Iris pigment epithelial cell (primary cell): ENCODE results near the gene EEF2.

Experiments used
- DNase-seq: peaks from one replicate; pipeline ENCODE4 v3.0.0-alpha.2; 2011; ENCODE audit warnings: low read depth

EEF2 gene

DNA sequence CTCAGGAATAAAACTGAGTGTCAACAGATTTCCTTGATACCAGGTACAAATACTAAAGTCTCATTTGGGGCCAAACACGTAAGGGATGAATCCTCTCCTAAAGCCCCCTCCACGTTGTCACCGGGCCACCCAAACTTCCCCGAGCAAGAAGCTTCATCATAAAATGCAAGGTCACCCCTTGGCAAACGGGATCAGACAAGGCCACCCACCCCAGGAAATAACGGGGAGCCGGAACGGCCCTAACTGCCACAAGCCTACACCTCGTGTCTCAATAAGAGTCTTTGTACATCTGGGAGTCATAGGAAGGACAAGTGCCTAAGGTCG lies 717 bp downstream of the EEF2 start:
- DNase-seq = no peak

DNA sequence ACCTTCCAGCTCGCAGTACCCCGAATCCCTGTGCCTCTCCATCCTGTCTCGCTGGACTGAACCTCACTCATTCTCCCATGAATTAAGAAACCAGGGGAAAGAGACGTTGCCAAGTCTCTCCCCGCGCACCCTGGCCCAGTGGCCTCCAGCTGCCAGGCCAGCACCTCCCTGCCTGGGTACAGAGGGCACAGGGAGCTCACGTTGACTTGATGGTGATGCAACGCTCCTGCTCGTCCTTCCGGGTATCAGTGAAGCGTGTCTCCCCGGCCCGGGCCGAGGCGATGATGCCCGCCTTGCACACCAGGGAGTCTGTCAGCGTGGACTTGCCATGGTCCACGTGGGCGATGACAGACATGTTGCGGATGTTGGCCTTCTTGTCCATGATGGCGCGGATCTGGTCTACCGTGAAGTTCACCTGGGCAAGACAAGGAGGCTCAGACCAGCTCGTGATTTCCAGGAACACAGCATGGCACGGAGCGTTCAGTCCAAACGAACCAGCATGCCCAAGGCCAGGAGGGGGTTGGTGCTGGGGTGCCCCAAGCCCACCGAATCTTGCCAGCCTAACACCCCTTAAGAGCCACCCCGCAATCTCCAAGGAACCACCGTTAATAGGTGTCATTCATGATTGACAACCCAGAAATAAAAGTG lies 1.2 kb downstream of the EEF2 start:
- peak; percentile 67 for DNase-seq

DNA sequence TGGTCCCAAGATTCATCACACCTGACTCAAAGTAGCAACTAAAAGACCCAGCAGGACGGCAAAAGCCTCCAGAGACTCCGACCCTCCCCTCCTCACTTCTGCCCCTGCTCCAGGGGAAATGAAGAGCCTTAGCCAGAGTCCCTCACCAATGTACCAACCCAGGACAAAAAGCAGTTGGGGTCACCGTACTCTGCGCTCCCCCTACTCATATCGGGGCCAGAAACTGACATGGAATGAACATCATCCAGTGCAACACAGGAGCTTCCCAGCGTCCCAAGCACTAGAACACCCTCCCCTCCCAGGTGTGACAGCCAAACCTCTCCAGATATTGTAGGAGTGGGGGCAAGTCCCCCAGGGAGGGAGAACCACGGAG lies 1.7 kb downstream of the EEF2 start:
- DNase-seq = no peak

DNA sequence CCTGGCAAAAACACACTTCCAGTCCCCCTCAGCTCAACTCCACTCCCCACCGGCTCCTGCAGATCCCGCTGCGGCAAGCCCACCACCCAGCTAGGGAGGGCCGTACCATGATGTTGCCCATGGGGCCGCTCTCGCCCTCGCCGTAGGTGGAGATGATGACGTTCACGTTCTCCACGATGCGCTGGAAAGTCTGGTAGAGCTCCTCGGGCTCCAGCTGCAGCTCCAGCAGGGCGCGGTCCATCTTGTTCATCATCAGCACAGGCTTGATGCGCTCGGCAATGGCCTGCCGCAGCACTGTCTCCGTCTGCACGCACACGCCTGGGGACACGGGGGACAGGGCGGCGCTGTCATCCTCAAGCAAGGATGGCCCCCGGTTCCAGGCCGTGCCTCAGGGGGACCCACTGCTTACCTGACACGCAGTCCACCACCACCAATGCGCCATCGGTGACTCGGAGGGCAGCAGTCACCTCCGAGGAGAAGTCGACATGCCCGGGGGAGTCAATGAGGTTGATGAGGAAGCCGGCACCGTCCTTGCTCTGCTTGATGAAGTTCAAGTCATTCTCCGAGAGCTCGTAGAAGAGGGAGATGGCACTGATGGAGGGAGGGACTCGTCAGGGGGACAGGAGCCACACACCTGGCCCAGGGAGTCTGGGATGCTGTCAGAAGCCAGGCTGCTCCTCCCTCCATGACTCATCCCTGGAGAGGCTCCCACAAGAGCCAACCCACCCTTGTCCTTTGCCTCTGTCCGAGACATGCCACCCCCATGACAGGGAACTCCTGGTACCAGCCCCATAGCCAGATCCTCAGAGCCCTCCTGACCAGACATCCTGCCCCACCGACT lies 2.3 kb downstream of the EEF2 start:
- peak; percentile 73 for DNase-seq

DNA sequence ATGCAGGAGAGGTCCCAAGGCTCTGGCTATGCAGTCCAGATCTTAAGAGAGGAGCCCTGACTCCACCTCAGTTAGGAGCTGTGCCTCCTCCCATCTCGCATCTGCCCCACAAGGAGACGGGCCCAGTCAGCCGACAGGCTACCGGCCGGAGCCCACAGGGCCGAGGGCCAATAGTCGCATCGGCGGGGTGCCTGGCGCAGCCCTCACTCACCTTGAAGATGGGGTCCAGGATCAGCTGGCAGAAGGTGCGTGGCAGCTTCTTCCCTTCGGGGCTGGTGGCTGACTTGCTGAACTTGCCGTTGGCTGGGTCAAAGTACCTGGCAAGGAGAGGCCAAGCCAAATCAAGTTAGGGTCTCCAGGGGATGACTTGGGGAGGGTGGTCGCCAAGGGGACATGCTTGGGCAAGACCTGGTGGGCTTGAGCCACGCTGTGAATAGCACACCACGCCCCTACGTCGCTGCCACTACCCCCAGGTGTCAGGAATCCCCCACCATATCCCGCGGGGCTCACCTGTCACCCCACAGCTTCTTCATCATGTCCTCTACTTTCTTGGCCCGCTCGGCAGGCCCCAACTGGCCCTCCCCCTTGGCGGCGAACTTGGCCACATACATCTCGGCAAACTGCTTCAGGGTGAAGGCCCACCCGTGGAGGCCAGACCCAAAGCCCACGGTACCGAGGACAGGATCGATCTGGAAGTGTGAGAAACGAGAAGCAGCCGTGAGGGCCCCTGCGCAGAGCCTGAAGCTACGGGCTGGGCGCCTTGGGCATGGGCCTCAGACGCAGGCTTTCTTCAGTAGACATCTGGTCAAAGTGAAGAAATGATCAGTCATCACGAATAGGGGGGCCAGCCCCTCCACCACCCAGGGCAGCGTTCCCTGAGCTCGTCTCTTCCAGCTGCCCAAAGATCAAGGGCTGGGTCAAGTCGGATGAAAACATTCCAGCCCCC lies 3.3 kb downstream of the EEF2 start:
- DNase-seq = no peak

DNA sequence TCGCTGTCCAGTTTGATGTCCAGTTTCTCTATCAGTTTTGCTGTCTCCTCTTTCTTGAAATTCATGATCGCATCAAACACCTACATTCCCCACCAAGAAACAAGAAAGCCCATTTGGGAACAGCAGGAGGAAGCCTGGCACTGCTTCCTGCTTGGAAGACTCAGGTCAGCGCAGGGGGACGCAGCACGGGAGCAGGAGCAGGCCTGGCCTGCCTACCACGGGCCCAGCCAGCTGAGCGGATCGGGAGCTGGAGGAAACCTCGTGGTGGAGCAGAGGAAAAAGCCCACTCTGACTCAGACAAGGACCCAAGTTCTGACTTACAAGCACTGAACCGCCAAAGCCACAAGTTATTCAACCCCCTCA lies 3.9 kb downstream of the EEF2 start:
- DNase-seq = no peak

DNA sequence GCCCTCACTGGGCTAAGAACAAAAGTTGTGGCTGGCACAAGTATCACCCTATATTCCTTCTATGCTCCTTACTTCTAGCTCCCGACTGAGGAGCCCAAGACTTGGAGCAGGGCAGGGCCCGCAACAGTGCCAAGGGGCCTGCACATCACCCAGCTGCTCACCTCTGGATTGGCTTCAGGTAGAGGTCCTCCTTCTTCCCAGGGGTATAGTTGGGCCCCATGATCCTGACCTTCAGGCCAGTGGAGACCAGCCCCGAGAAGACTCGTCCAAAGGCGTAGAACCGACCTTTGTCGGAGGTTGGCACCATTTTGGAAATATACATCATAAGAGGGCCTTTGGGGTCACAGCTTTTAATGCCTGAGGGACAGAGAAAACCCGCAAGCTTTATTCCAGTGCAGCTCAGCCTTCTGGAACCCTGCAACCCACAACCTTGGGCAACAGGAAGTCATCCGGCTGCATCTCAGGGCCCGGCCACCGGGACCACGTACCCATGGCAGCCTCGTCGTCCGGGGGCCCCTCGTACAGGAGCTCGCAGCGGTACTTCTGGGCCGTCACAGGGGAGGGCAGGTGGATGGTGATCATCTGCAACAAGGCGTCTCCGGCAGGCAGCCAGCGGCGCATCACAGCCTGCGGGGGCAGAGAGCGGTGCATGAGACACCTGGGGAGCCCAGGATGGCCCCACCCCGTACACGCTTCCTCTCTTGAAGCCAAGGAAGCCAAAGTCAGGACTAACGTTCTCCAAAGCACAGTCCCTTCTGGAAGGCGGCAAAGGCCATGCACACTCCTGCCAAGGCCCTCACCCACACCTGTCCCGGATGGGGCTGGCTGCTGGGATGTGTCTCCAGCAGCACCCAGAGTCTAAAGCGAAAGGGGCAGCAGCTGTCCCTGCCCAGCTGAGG lies 4.7 kb downstream of the EEF2 start:
- no peak for DNase-seq

DNA sequence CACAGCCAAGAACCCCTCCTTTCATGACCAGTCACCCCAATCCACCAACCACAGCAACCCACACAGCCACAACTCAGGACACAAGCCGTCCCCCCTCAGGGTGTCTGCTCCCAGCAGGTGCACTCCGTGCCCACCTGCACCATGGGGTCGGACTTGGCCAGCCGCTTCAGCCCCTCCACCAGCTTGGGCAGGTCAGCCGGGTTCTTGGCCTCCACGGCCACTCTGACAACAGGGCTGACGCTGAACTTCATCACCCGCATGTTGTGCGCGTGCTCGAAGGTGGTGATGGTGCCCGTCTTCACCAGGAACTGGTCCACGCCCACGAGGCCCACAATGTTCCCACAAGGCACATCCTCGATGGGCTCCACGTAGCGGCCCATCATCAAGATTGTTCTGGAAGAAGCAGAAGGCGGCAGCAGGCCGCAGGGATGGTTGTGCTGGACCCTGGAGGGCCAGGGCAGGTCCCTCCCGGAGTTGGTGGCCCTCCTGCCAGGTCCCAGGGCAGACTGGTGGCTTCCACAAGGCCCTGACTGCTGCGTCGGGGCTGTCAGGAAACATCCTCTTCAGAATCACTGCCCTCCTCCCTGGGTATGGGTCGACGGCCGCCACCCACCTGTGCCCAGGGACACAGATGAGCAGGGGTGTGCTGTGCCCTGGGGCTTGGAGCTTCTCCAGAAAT lies 5.5 kb downstream of the EEF2 start:
- no peak for DNase-seq

DNA sequence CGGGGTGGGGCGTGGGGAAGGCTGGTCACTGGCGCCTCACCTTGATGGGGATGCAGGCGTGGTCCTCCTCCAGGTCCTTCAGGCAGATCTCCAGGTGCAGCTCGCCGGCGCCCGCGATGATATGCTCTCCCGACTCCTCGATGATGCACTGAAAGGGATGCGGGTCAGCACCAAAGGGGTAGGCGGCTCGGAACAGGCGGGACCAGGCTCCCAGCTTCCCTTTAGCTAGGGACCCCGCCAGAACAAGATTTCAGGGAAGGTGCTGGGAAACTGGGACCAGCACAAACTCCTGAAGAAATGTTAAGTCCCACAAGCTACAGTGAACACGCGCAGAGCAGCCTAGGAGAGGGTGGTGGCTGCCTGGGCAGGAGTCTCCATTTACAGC lies 6.0 kb downstream of the EEF2 start:
- DNase-seq = no peak

DNA sequence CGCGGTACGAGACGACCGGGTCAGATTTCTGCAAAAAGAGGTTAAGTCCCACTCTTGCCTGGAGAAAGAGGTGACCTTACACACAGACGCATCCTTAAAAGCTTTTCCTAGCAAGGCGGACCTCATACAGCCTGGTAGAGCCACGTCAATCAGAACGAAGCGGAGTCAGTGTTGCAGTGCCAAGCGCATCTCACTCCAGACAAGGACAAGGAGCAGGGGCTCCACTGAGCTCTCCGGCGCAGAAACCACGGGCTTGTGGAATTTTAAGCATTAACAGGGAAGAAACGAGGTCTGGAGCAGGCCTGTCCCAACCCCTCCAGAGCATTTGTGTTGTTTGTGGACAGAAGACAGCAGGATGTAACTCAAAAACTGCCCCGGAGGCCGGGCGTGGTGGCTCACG lies 7.1 kb downstream of the EEF2 start:
- DNase-seq = no peak

DNA sequence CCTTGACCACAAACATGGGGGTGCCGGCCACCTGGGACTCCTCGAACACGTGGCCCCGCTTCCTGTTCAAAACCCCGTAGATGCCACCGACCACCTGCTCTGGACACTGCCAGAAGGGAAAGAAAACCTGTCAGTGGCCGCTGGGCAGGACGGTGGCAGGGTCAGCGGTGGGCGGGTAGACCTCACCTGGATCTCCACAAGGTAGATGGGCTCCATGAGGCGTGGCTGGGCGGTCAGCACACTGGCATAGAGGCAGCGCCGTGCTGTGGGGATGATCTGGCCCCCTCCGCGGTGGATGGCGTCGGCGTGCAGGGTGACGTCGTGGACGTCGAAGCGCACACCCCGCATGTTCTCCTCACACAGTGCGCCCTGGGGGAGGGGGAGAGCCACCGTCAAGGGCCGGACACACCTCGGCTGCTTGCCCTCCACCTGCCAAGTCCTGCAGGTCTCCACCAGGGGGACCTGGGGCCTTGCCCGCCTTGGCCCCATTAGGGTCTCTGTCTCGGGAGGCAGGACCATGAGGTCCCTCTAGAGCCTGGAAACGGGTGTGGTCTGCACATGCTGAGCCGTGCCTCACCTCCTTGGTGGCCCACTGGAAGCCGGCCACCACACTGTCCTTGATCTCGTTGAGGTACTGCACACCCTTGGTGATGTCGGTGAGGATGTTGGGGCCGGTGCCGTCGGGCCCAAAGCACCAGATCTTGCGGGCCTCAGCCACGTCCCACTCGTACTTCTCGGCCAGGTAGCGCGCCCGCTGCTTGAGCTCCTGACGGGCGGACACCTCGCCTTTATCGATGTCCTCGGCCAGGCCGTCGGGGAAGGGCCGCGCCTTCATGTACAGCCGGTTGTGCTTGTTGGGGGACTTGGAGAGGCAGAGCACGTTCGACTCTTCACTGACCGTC lies 7.8 kb downstream of the EEF2 start:
- no peak for DNase-seq

DNA sequence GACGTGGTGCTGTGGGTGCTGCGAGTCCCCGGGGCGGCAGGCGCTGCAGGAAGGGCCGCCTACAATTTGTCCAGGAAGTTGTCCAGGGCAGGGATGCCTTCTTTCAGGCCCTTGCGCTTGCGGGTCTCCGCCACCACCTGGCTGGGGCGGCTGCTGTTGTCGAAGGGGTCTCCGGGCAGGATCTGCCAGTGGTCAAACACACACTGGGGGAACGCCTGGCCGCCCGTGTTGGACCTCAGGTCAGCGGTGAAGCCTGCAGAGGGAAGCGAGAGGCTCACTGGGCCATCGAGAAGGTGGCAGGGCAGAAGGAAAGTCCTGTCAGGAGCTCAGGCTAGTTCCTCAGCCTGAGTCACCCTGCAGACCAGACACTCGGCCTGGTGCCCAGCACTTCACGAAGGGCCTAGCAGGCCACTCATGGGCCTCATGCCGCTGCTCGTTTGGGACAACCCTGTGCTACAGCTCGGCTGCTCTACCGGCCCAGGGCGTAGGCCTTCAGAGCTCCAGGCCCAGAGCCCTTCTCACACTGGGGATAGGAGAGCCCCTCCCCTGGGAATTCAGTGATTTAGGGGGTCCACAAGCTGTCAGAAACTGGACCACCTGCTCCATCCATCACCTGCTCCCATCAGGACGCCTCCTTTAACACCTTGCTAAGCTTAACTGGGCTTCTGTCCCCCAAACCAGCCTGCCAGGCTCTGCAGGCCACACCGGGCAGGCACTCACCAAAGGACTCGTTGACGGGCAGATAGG lies 8.6 kb downstream of the EEF2 start:
- DNase-seq = no peak

DNA sequence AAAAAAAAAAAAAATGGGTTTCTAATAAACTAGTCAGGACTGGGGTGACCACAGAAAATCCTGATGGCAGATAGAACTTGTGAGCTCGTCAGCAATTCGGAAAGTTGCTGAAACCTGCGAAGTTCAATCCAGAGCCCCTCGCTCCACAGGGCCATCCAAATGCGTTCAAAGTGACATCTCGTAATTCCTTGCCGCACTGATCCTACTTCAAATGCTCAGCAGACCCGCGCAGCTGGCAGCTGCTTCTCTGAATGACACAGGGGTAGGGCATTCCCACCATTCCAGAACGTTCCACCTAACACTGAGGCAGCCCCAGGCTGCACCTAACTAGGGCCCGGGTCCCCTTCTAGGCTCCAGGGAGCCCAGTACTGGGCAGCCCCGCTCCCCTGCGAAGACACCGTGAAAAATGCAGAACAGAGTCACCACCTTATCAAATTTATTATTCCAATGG lies 9.6 kb downstream of the EEF2 start:
- DNase-seq = no peak

DNA sequence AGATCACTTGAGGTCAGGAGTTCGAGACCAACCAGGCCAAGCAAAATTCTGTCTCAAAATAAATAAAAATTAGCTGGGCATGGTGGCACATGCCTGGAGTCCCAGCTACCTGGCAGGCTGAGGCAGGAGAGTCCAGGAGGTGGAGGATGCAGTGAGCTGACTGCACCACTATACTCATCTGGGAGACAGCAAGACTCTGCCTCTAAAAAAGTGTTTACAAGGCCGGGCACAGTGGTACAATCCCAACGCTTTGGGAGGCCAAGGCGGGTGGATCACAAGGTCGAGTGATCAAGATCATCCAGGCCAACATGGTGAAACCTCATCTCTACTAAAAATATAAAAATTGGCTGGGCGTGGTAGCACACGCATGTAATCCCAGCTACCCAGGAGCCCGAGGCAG lies 10.1 kb downstream of the EEF2 start:
- no peak for DNase-seq

DNA sequence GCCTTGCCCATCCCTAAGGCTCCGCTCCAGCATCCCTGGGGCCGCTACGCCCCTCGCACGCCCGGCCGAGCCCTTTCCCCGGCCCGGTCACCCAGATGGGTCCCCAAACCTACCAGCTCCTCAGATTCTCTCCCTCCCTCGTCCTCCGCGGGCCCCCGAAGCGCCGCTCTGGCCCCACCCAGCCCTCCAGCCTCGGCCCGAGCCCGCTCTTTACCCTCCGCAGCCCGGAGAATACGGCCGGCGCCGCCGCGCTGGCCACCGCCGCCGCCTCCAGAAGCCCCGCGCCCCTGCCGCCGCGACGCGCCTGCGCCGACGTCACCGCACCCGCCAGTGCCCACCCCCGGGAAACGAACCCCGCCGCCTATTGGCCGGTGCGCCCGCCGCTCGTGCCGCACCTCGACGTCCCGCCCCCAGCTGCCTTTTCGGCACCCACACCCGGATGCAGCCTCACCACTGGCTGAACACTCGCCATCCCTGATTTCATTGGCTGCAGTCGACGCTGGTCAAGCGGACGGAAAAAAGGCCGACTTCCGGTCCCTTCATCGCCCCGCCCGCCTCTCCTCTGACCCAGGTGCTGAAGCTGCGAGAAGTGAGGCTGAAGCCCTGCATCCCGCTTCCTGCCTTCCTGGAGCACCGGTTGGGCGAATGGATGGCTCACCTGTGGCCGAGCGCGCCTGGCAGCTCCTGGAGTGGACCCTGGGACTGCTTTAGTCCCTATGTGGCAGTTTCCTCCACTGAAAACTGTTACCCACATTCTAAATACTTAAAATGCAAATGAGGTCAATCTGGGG lies 14.3 kb downstream of the EEF2 start, which contains the start of gene DAPK3:
DAPK3 (minus strand) TSS at position 292 of the 791 bp plus-strand sequence. CDS start 1,364 bp downstream, outside the sequence.
- peak; percentile 98 for DNase-seq

DNA sequence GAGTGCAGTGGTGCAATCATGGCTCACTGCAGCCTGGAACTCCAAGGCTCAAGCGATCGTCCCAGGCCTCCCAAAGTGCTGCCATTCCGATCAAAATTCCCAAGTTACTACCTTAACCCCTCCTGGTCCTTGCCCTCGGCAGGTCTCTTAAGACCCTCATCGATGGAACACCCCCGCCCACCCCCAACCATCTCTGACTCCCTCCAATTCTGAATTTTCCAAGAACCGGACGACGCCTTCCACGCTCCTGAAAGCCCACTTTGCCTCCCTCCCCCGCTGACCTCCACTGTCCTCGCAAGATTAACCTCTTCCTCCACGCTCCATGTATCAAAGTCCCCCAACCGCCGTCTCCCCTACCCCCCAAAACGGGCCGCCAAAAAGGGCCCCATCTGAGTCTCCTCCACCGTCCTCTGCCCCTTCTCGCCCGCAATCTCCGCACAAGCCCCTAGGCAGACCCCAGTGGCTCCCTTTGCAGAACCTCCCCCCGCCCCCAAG lies 14.9 kb downstream of the EEF2 start:
- DNase-seq = no peak

DNA sequence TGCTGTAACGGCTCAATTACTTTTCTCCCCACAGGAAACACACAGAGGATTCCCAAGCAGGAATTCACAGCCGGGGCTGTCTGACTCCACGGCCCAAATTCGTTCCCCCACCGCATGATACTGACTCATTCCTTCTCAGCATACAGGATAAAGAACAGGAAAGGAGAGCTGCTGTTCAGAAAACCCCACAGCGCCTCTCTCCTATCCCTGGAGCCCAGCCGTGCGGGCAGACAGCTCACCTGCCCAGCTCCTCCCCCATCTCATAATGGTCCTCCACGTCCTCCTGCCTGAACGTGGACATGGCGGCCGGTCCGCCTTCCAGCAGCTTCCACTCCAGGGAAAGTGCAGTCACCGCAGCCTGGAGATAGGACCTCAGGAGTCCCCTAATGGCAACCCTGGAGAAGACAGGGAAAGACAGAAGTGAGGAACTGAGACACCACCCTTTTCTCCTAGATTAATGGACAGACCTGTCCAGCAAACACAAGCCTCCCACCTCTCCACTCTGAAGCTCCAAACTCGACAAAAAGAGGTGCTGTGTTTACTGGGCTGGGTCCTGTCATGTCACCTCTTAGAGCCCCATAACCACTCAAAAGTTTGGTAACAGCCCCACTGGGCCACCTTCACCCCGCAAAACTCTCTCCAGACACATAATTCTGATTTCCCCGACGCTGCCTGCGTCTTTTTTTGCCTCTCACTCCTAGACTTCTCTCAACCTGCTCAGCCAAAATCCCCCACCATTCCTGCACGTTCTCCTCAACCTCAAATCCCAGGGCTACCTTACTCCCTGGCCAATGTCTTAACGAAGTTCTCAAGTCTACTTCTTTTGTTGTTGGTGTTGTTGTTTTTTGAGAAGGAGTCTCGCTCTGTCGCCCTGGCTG lies 15.6 kb downstream of the EEF2 start:
- peak; percentile 84 for DNase-seq
